GM19468 (cell line): Measurements from ENCODE around the gene R3HCC1L.

Source experiments
- ATAC-seq: cut with Tn5 transposase; IDR thresholded peaks from one replicate; pipeline ENCODE4 v1.9.1; 2021; ENCODE audit warnings: mild to moderate bottlenecking, moderate library complexity, moderate number of reproducible peaks; ENCODE audit not compliant: unreplicated experiment; ENCODE audit errors: extremely low read depth

Gene R3HCC1L

DNA sequence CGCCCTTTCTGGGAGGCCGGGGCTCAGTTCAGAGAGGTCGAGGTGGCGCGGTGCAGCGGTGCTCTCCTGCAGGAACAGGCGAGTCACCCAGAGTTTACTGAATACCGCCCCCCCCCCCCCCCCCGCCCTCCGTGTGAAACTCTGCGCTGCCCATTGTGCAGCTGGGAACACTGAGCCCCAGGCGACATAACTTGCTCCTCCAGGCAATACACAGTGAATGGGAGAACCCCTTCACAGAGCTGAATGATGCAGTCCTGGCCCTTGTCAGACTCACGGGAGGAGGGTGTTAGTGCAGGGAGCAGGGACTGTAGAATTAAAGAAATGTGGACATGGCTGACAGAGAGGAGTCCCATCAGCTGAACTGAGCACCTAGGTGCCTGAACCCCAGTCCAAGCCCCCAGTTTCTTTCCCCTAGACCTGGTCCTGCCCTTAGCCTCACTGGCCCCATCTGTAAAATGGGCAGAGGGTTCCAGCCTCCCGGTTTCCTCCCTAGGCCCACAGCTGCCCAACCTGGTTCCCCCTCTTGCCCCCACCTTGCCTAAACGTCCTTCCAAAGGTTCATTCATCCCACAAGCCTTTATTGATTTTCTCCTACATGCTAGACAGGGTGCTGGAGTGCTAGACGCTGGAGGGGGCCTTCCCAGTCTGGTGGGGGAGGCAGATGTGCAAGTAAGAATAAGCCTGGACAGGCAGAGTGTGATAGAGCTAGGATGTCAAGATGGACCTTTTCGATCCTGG lies 134.4 kb downstream of the R3HCC1L start:
- no peak for ATAC-seq

DNA sequence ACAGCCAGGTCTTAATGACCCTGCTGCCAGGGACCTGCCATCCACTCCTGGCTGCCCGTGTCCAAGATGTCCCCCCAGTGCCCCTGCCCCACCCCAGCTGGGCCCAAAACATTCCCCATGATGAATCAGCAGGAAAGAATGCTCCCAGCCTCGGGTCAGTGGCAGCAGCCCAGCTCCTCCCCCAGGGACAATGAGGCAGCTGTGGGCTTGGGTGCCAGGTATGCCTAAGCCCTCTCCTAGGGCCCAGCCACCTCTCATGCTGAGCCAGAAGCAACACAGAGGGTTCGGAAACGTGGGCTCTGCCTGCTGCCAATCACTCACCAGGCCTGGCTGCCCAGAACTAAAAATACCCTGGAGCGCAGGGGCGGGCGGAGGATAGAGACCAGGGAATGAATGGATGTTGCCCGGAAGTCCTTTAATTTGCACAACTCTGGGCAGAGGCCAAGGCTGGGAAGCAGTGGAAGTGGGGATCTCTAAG lies 135.0 kb downstream of the R3HCC1L start:
- no peak for ATAC-seq

DNA sequence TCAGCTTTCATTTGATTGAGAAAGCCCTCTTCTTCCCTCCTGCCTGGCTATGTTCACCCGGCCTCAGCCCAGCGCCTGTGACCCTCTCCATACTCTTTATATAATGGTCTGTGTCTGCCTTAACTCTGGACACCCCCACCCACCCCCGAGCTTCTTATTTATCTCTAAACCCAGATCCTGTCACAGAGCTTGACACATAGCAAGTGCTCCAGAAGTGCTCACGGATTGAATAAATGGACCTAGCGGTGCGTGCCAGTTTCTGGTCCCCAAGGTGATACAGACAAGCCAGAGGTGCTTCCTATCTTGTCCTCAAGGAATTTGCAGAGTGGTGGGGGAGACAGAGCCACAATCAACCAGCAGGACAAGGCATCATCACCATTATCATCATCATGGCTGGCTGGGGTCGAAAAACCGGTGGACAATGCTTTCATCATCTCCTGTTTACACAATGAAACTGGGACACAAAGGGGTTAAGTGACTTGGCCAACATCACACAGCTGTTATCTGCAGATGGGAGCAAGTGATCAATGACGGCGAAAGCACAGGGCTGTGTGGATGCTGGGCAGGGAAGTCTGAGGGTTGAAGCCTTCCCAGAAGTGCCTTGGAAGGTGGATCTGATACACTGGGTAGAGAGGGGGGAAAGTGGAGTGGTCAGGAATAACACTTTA lies 135.8 kb downstream of the R3HCC1L start:
- ATAC-seq, result no peak

- ATAC-seq, result no peak
These were observed 136.3 kb downstream of the R3HCC1L start for GRCh38 chr10:98270786-98271185.

DNA sequence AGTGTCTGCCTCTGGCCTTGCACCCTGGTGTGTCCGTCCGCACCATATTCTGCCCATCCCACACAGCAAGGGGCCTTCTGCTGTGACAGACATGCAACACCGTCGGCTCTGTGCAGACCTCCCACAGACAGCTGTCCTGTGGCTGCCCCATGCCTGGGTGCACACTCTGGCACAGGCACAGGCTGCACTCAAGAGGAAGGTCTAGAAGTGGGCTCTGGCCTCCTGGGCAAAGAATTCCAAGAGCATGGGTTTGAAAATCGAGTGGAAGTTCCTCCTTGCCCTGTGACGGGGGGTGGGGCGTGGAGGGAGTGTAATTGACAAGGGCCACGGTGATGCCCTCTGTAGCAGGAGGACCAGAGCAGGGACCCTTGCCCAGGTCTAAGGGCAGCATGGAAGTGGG lies 137.8 kb downstream of the R3HCC1L start:
- ATAC-seq, result no peak

DNA sequence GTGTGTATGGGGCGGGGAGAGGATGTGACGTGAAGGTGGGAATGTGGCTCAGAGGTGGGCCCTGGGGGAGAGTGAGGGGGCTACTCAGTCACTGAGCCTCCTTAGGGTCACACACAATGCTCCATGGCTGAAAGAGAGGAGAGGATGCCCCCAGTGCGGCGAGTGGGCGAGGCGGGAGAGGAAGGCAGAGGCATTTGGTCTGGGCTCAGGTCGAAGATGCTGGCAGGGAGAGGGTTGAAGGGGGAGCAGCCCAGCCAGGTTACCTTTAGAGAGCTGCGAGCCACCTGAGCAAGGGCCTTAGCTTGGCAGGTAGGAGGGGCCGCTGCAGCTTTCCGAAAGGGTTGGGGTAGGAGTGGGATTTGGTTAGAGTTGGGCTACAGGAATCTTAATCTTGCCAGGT lies 138.2 kb downstream of the R3HCC1L start:
- no peak for ATAC-seq

DNA sequence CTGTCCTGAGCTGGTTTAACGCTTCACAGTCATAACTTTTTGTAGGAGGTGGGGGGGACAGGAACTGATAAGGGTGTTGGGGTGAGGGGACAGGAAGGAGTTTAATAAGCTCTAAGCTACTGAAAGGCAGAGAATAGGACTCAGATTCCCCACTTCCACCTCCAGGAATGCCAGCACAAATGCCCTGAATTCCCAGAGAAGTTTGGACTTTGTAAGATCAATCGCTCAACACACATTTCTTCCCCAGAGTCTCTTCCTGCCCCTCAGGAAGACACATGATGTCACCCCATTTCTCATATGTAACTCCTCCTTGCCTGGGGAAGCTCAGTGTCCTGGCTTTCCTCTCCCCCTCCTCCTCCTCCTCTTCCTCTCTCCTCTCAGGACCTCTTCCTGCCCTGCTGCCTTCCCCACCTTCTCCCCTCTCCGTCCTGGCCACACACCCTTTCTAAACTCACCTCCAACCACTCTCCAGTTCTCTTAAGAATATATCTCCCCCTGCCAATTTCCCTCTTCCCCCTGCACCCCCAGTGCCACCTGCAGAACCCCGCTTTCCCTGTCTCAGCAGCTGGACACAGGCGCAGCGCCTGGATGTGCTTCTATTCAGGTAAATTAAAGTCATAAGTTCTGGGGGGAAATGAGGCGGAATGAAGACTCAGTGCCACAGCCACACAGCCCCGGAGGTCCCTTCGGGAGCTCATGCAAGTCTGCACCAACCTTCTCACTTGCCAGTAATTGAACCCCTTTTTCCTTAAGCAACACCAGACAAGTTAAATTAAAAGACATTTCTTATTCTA lies 138.8 kb downstream of the R3HCC1L start:
- ATAC-seq, result no peak

DNA sequence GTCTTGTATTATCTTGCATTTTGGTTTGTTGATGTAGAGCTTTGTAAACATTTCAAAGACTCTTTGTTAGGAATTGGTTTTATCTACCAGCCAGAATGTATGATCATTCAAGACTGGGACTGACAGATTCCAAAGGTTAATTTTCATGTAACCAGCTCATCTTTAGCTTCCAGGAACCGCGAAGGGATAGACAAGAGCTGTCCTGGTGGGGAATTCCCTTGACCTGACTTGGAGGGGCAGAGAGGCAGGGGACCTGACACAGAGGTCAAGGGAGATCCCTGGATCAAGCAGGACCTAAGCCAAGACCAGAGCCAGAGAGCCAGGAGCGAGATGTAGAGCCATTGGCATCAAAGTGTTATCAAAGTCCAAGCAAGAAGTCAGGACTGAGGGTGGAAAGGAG lies 140.1 kb downstream of the R3HCC1L start:
- ATAC-seq, result no peak

- ATAC-seq, result no peak
These were observed 141.9 kb downstream of the R3HCC1L start for GRCh38 chr10:98276311-98276710.

GRCh38 chr10:98285416-98285815 lies 151.0 kb downstream of the R3HCC1L start:
- no peak for ATAC-seq

GRCh38 chr10:98286419-98286818 lies 152.0 kb downstream of the R3HCC1L start:
- ATAC-seq, result no peak

GRCh38 chr10:98287321-98287720 lies 152.9 kb downstream of the R3HCC1L start:
- no peak for ATAC-seq

GRCh38 chr10:98289802-98290209 lies 155.3 kb downstream of the R3HCC1L start:
- no peak for ATAC-seq

DNA sequence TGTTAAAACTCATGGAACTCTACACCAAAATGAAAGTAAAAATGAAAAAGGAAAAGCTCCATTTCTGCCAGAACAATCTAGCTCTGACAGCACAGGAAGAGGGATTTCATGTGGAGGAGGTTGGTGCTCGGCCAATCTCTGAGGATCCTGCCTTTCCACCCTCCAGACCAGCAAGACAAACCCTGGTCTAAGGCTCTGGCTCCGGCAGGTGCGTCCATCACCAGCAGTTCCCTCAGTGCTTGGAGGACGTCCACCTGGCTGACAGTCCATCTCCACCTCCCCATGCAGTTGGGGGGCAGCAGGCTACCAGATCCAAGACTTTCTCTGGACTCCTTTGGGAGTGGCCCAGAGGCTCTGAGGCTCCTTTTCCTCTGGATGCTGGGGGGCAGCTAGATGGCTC lies 158.5 kb downstream of the R3HCC1L start:
- no peak for ATAC-seq

- ATAC-seq, result no peak
These were observed 159.3 kb downstream of the R3HCC1L start for GRCh38 chr10:98293550-98294269.

DNA sequence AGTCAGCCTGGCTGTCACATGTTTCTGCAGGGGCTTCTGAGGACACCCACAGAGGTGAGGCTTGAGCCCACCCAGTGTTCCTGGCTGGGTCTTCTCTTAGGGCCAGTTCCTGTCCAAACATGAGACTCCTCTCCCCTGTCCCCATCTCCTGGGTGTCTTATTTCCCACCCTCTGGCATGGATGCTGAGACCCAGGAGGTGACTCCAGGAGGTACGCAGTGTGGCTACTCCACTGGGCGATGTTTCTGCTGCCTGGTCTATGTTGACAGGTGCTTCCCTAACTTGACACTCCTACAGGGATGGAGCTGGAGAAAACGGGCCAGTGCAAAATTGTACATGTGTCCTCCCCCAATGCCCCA lies 159.8 kb downstream of the R3HCC1L start:
- no peak for ATAC-seq
